K562 (cell line): ENCODE results near the gene ROBO1. TPM values are rescaled to one million over a fixed set of nuclear protein-coding genes. Genes with fewer than 3 reads are reported as not detected.

ENCODE experiments used
- ATAC-seq: fragments of 200-7000 bp; cut with Tn5 transposase; 3 replicates; pipeline ENCODE4 v1.9.1; 2020; ENCODE audit warnings: moderate library complexity
- BruUV-seq: library from RNA; stranded (reverse); fragments of 400-500 nt; replicated peaks from 2 replicates; lab custom pipeline; 2021; lab: Mats Ljungman, UMichigan
- CTCF ChIA-PET: fragments of 300-600 bp; formaldehyde crosslinking; extraction: SDS; loops from one replicate; lab custom pipeline; 2021; ENCODE audit warnings: low intra/inter-chr PET ratio; lab: Yijun Ruan, JAX
- POLR2A ChIA-PET: fragments of 300-600, 350-650 bp; sonication (Branson Sonifier 250); formaldehyde crosslinking; extraction: SDS; loops from one replicate; lab custom pipeline; 2021; ENCODE audit warnings: antibody characterized with exemption, inconsistent platforms; lab: Yijun Ruan, JAX
- DNase-seq, 4 experiments: peaks; one replicate each; pipeline versions ENCODE4 v3.0.0 to v3.0.0-alpha.2; 2011 to 2018; ENCODE audit warnings: low spot score in 3 of 4, mixed read lengths in 3 of 4; ENCODE audit errors: extremely low read depth in 1 of 4
- FAIRE-seq: peaks from 2 replicates; lab custom pipeline; 2011; peaks lifted over from hg19 to GRCh38; lab: Jason Lieb, UNC
- H2AFZ ChIP-seq: 2 replicates; pipeline ENCODE4 v1.6.0; 2011; ENCODE audit warnings: low read depth, low read length, control low read depth, inconsistent platforms
- H3K27ac ChIP-seq: fragments of 200-600 bp; 3 replicates; pipeline ENCODE4 v1.8.0; 2011; ENCODE audit warnings: low read depth, mild to moderate bottlenecking, control low read depth, inconsistent platforms, low read length, moderate library complexity, mixed read lengths; ENCODE audit errors: extremely low read depth
- H3K27me3 ChIP-seq, 2 experiments: fragments of 300-600 bp in 1 of 2; 2 replicates in 1 of 2; 3 replicates in 1 of 2; pipeline versions ENCODE4 v1.6.0 to v1.8.0; 2011; ENCODE audit warnings: inconsistent platforms in 2 of 2, low read length in 2 of 2, mild to moderate bottlenecking in 1 of 2, mixed read lengths in 1 of 2, moderate library complexity in 1 of 2; ENCODE audit not compliant: control insufficient read depth in 2 of 2, insufficient read depth in 2 of 2
- H3K36me3 ChIP-seq: fragments of 300-600 bp; 3 replicates; pipeline ENCODE4 v1.8.0; 2011; ENCODE audit warnings: mild to moderate bottlenecking, low read length, inconsistent platforms; ENCODE audit not compliant: control insufficient read depth, insufficient read depth
- H3K4me1 ChIP-seq, 2 experiments: fragments of 200-600 bp in 1 of 2; replicated peaks in 1 of 2; 2 replicates in 1 of 2; 3 replicates in 1 of 2; pipeline versions ENCODE4 v1.5.1 to v1.8.0; 2011; ENCODE audit warnings: inconsistent platforms in 2 of 2, low read length in 2 of 2, mild to moderate bottlenecking in 1 of 2, mixed read lengths in 1 of 2, moderate library complexity in 1 of 2; ENCODE audit not compliant: control insufficient read depth in 2 of 2, insufficient read depth in 2 of 2
- H3K4me2 ChIP-seq: 2 replicates; pipeline ENCODE4 v1.6.1; 2011; ENCODE audit warnings: low read length, control low read depth, inconsistent platforms, mixed read lengths; ENCODE audit not compliant: insufficient read depth
- H3K4me3 ChIP-seq: fragments of 200-600 bp; sonication (generic), shearing (Covaris generic); 2 replicates; pipeline ENCODE4 v1.5.1; 2016; ENCODE audit warnings: control low read depth, inconsistent platforms
- H3K79me2 ChIP-seq: fragments of 200-600 bp; 3 replicates; pipeline ENCODE4 v1.8.0; 2011; ENCODE audit warnings: low read length, inconsistent platforms; ENCODE audit not compliant: control insufficient read depth, insufficient read depth
- H3K9ac ChIP-seq, 2 experiments: 2 replicates each; pipeline versions ENCODE4 v1.6.0 to v1.6.1; 2011; ENCODE audit warnings: low read depth in 2 of 2, low read length in 2 of 2, control low read depth in 1 of 2, inconsistent platforms in 1 of 2, mild to moderate bottlenecking in 1 of 2, mixed read lengths in 1 of 2; ENCODE audit not compliant: insufficient read depth in 1 of 2
- H3K9me1 ChIP-seq: one replicate; pipeline ENCODE4 v1.6.0; 2011; ENCODE audit warnings: inconsistent platforms, mild to moderate bottlenecking, low read length, moderate library complexity; ENCODE audit not compliant: control insufficient read depth, insufficient read depth
- H3K9me3 ChIP-seq: replicated peaks from 2 replicates; pipeline ENCODE4 v1.5.1; 2011; ENCODE audit warnings: low read depth, low read length, inconsistent platforms; ENCODE audit not compliant: control insufficient read depth, insufficient read depth
- H4K20me1 ChIP-seq: replicated peaks from 2 replicates; pipeline ENCODE4 v1.6.1; 2011; ENCODE audit warnings: low read length, inconsistent platforms, mixed read lengths; ENCODE audit not compliant: control insufficient read depth, insufficient read depth
- C11orf30 ChIP-seq: fragments of 450-650 bp; IDR thresholded peaks from 2 replicates; pipeline ENCODE4 v1.6.1; 2016; ENCODE audit warnings: low read depth, mild to moderate bottlenecking
- ELF4 ChIP-seq: fragments of 450-650 bp; formaldehyde crosslinking; IDR thresholded peaks from 2 replicates; pipeline ENCODE4 v1.4.0; 2022; ENCODE audit warnings: missing genetic modification characterization
- GTF2A2 ChIP-seq: IDR thresholded peaks from 2 replicates; pipeline ENCODE4 v1.6.1; 2016; ENCODE audit warnings: mild to moderate bottlenecking, missing genetic modification characterization, missing compliant biosample characterization
- IRF1 ChIP-seq: sonication (generic); formaldehyde crosslinking; IDR thresholded peaks from 2 replicates; pipeline ENCODE4 v1.8.0; 2022; ENCODE audit warnings: missing genetic modification reagents, mild to moderate bottlenecking, borderline replicate concordance
- MTA1 ChIP-seq: fragments of 450-650 bp; IDR thresholded peaks from 2 replicates; pipeline ENCODE4 v1.6.1; 2017; ENCODE audit warnings: borderline replicate concordance
- NFXL1 ChIP-seq: fragments of 450-650 bp; formaldehyde crosslinking; IDR thresholded peaks from 2 replicates; pipeline ENCODE4 v1.4.0; 2021; ENCODE audit warnings: mild to moderate bottlenecking
- PBX2 ChIP-seq, 2 experiments: IDR thresholded peaks in 1 of 2; conservative IDR thresholded peaks in 1 of 2; 2 replicates each; pipeline ENCODE4 v1.6.1; 2016; ENCODE audit warnings: low read depth in 2 of 2, mild to moderate bottlenecking in 1 of 2, missing compliant biosample characterization in 1 of 2, missing genetic modification characterization in 1 of 2, moderate library complexity in 1 of 2
- RBM34 ChIP-seq: fragments of 200-400 bp; formaldehyde crosslinking; IDR thresholded peaks from 2 replicates; pipeline ENCODE4 v1.6.1; 2018; ENCODE audit warnings: low read length, borderline replicate concordance; ENCODE audit not compliant: insufficient read depth
- SNRNP70 ChIP-seq: fragments of 200-400 bp; formaldehyde crosslinking; optimal IDR thresholded peaks from 2 replicates; pipeline ENCODE3; 2017; ENCODE audit warnings: low read depth, low read length
- SOX6 ChIP-seq: fragments of 450-650 bp; IDR thresholded peaks from 2 replicates; pipeline ENCODE4 v1.6.1; 2014; ENCODE audit warnings: mild to moderate bottlenecking
- TEAD1 ChIP-seq, 2 experiments: fragments of 450-650 bp in 1 of 2; sonication (generic) in 1 of 2; formaldehyde crosslinking; IDR thresholded peaks; 2 replicates each; pipeline versions ENCODE4 v1.4.0 to v1.8.0; 2020 to 2022; ENCODE audit warnings: mild to moderate bottlenecking in 2 of 2, missing genetic modification reagents in 1 of 2
- ZNF518B ChIP-seq: fragments of 250-450 bp; sonication (Bioruptor Pico); IDR thresholded peaks from 2 replicates; pipeline ENCODE4 v1.5.0; 2021; ENCODE audit warnings: mild to moderate bottlenecking, moderate library complexity
- in situ Hi-C: fragments of 300-500 bp; cut with MboI; formaldehyde crosslinking; loops from 4 replicates; pipeline ENCODE4 v1.15.0; 2018; ENCODE audit warnings: inconsistent platforms, mixed read lengths
- intact Hi-C: fragments of 100-400 bp; cut with micrococcal nuclease; formaldehyde crosslinking; loops from 2 replicates; pipeline ENCODE4 v1.14.2; 2022
- polyA plus RNA-seq, 8 experiments: library from polyadenylated mRNA; depleted of rRNA in 4 of 8; stranded (reverse) in 5 of 8; unstranded in 3 of 8; fragments of >200 nt; fragmentation: Nextera tagmentation in 2 of 8; fragmentation: Illumina TruSeq in 1 of 8; extraction: Ambion mirVana in 2 of 8; extraction: Trizol in 1 of 8; gene quantifications; 2 replicates each; pipeline versions ENCODE4 v1.2.1 to v1.2.3, GENCODE V29; 2011 to 2014; ENCODE audit warnings: inconsistent platforms in 1 of 8, missing spikeins in 1 of 8
- total RNA-seq, 7 experiments: library from RNA; depleted of rRNA in 6 of 7; stranded (reverse); fragments of >200 nt in 6 of 7; fragmentation: Illumina TruSeq in 2 of 7; extraction: Trizol in 2 of 7; gene quantifications; 2 replicates each; pipeline versions ENCODE4 v1.2.1 to v1.2.3, GENCODE V29; 2011 to 2021; ENCODE audit warnings: low replicate concordance in 1 of 7

Gene ROBO1
- total and polyA plus RNA-seq, 9 of the 15 experiments (the other 6 are each of a cell fraction or from before 2014, with no cell fraction given), result 0.01 to 0.53 (median 0.17) TPM; not detected in 5

- intact Hi-C loops (no loop called here), in situ Hi-C loops (no loop called here)
- CTCF ChIA-PET, result no interaction called here
- TF ChIP-seq RBM34, result no peak
- TF ChIP-seq MTA1, result no peak
- no peak for TF ChIP-seq GTF2A2
- TF ChIP-seq IRF1 (CRISPR knock-in tag), result no peak
- TF ChIP-seq SOX6, result no peak
- TF ChIP-seq TEAD1 (CRISPR knock-in tag; IDR thresholded peaks at IDR 0.05), result no peak
- TF ChIP-seq NFXL1 (CRISPR knock-in tag), result no peak
- TF ChIP-seq C11orf30, result no peak
- TF ChIP-seq PBX2 (CRISPR knock-in tag; IDR thresholded peaks at IDR 0.05; ENCODE audit: low read depth), result no peak
- TF ChIP-seq PBX2 (tag; conservative IDR thresholded peaks at IDR 0.05; ENCODE audit: low read depth), result no peak
- TF ChIP-seq SNRNP70, result no peak
- TF ChIP-seq ZNF518B (CRISPR knock-in tag), result no peak
- TF ChIP-seq ELF4, result no peak
Observed at GRCh38 chr3:79602385-79602784, 165.4 kb downstream of the ROBO1 start.

More at GRCh38 chr3:79602385-79602784, 165.4 kb downstream of the ROBO1 start:
- Histone ChIP-seq H3K4me2 (no peak overlapping the region), H3K4me1 (no peaks in the 10 kb centered on the region), H3K36me3 (no peaks in the 10 kb centered on the region), H3K9me1 (no peaks in the 10 kb centered on the region), H2AFZ (no peak overlapping the region), H3K9ac (no peak overlapping the region), H3K27ac (no peak overlapping the region), H3K79me2 (no peaks in the 10 kb centered on the region), H3K4me3 (no peak overlapping the region), H3K27me3 (no peaks in the 10 kb centered on the region), H3K9me3 (no peaks in the 10 kb centered on the region), H4K20me1 (no peaks in the 10 kb centered on the region)
- ATAC-seq (no peak), FAIRE-seq (no peak), DNase-seq (no peak)
- POLR2A ChIA-PET, result no interaction called here
- BruUV-seq, result no TSS peak
